ENCODE results near the gene ST3GAL2. TPM values are rescaled to one million over a fixed set of nuclear protein-coding genes. Genes with fewer than 3 reads are reported as not detected.
A peak's percentile ranks its signal among the peaks of the same experiment; 100 is the strongest.

ST3GAL2 gene
- total and polyA plus RNA-seq, 9 of the 15 experiments (the other 6 are each of a cell fraction or from before 2014, with no cell fraction given), result 1.5 to 108 (median 34.3) TPM

DNA sequence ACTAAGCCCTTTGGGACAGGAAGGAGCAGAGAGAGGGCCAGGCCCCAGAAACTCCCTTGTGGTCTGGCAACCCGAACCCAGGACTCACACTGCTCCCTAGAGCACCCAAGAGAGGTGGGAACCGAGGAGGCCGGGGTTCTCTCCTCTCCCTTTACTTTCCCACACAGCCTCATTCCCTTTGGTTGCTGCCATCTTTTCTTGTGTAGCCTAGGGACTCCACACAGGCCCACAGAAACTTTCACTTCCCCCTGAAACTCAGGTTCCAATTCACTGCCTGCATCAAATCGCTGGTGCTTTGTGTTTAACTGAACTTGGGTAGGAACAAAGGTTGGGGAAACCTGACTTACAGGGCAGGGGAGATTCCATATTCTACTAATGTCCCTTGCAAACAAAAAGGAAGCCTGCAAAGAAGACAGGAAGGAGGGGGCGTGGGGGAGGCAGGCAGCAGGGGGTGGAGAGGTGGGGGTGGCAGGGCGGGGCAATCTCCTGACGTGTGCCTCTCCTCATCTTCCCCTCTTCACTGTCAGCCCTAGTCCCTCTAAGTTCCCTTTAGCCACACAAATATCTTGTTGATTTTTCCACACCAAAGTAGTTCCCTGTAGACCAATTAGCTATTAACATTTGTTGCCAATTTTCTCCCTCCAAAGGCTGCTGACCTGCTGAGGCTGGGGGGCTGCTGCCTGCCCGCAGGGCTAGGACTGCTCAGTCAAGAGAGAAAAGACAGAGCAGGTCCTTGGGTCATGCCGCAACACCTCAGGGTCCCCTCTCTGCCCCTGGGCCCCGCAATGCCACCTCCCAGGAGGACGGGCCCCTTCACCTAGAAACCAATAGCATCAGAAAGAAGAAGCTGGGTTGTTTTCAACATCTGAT, 8.0 kb downstream of the ST3GAL2 start:
- H3K79me2 ChIP-seq (ENCODE audit: control insufficient read depth, insufficient read depth, low read length), result peaks cover 92% of the 10 kb centered on the region
- 3% methylated on average over 11 of the region's 11 CpGs for WGBS (ENCODE audit: insufficient coverage, low coverage, missing lambda C conversion rate)
- in situ Hi-C loops (cut with MboI), result no loop called here
- ChIA-PET POLR2A (interaction anchor here (0.6 to 3.5 kb wide), 3 partner anchors 9 to 1513 kb away, joined by 3 to 14 read pairs (median 4); no protein-coding TSS in a partner anchor), CTCF (ENCODE audit: low intra/inter-chr PET ratio) (no interaction called here)
- peak overlapping the region; percentile 98 for H3K27ac ChIP-seq (ENCODE audit: extremely low read depth, low read depth, low read length)
- intact Hi-C loops (cut with micrococcal nuclease), result no loop called here
- ATAC-seq (peak; percentile 44), DNase-seq (ENCODE audit: extremely low read depth in 1 of 4, low spot score in 3 of 4) (peak; percentile 72 to 87 (median 80)), FAIRE-seq (peak; percentile 48)
- H3K27me3 ChIP-seq (ENCODE audit: control insufficient read depth in 2 of 2, insufficient read depth in 2 of 2, low read length in 2 of 2), result no peaks in the 10 kb centered on the region
- H3K4me3 ChIP-seq, result peak overlapping the region; percentile 22
- peaks cover 54% of the 10 kb centered on the region for H3K36me3 ChIP-seq (ENCODE audit: control insufficient read depth, insufficient read depth, low read length)
- peak overlapping the region; percentile 81 for H3K4me2 ChIP-seq (ENCODE audit: insufficient read depth, low read length)
- H3K9ac ChIP-seq (ENCODE audit: insufficient read depth in 1 of 2, low read depth in 2 of 2, low read length in 2 of 2), result peak overlapping the region; percentile 84 to 91
- no peaks in the 10 kb centered on the region for H3K9me1 ChIP-seq (ENCODE audit: control insufficient read depth, insufficient read depth, low read length)
- no TSS peak for BruUV-seq (replicated peaks)
- 0 out of 2 replicates have a peak, but pooled peaks cover 3% of the 10 kb centered on the region for H4K20me1 ChIP-seq (replicated peaks; ENCODE audit: control insufficient read depth, insufficient read depth, low read length)
- peak overlapping the region; percentile 60 for H2AFZ ChIP-seq (ENCODE audit: low read depth, low read length)
- no peaks in the 10 kb centered on the region for H3K9me3 ChIP-seq (replicated peaks; ENCODE audit: control insufficient read depth, insufficient read depth, low read depth, low read length)
- peaks cover 71 to 75% of the 10 kb centered on the region in 2 experiments for H3K4me1 ChIP-seq (replicated peaks in 1 of 2; ENCODE audit: control insufficient read depth in 2 of 2, insufficient read depth in 2 of 2, low read length in 2 of 2)
- TF ChIP-seq, protein P1, sequence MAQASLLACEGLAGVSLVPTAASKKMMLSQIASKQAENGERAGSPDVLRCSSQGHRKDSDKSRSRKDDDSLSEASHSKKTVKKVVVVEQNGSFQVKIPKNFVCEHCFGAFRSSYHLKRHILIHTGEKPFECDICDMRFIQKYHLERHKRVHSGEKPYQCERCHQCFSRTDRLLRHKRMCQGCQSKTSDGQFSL (CRISPR knock-in tag; IDR thresholded peaks at IDR 0.05), result 0 out of 2 replicates have a peak, but pooled peaks have one; percentile 16
- TF ChIP-seq, protein P1 (tag; IDR thresholded peaks at IDR 0.05), result peak in 1 of 2 experiments; percentile 72; a peak in 1 of 4 replicates
- TF ChIP-seq DNMT1 (IDR thresholded peaks at IDR 0.05) (no peak), JUND (IDR thresholded peaks at IDR 0.05; ENCODE audit: borderline replicate concordance, low read depth, low read length) (0 out of 2 replicates have a peak, but pooled peaks have one; percentile 25), JUND (tag; IDR thresholded peaks at IDR 0.05; ENCODE audit: borderline replicate concordance, low read depth, low read length) (no peak), ZNF174 (CRISPR knock-in tag; IDR thresholded peaks at IDR 0.05) (0 out of 2 replicates have a peak, but pooled peaks have one; percentile 75)
- TF ChIP-seq, protein P2, sequence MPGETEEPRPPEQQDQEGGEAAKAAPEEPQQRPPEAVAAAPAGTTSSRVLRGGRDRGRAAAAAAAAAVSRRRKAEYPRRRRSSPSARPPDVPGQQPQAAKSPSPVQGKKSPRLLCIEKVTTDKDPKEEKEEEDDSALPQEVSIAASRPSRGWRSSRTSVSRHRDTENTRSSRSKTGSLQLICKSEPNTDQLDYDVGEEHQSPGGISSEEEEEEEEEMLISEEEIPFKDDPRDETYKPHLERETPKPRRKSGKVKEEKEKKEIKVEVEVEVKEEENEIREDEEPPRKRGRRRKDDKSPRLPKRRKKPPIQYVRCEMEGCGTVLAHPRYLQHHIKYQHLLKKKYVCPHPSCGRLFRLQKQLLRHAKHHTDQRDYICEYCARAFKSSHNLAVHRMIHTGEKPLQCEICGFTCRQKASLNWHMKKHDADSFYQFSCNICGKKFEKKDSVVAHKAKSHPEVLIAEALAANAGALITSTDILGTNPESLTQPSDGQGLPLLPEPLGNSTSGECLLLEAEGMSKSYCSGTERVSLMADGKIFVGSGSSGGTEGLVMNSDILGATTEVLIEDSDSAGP (CRISPR knock-in tag; IDR thresholded peaks at IDR 0.05), result no peak
- TF ChIP-seq, protein P3, sequence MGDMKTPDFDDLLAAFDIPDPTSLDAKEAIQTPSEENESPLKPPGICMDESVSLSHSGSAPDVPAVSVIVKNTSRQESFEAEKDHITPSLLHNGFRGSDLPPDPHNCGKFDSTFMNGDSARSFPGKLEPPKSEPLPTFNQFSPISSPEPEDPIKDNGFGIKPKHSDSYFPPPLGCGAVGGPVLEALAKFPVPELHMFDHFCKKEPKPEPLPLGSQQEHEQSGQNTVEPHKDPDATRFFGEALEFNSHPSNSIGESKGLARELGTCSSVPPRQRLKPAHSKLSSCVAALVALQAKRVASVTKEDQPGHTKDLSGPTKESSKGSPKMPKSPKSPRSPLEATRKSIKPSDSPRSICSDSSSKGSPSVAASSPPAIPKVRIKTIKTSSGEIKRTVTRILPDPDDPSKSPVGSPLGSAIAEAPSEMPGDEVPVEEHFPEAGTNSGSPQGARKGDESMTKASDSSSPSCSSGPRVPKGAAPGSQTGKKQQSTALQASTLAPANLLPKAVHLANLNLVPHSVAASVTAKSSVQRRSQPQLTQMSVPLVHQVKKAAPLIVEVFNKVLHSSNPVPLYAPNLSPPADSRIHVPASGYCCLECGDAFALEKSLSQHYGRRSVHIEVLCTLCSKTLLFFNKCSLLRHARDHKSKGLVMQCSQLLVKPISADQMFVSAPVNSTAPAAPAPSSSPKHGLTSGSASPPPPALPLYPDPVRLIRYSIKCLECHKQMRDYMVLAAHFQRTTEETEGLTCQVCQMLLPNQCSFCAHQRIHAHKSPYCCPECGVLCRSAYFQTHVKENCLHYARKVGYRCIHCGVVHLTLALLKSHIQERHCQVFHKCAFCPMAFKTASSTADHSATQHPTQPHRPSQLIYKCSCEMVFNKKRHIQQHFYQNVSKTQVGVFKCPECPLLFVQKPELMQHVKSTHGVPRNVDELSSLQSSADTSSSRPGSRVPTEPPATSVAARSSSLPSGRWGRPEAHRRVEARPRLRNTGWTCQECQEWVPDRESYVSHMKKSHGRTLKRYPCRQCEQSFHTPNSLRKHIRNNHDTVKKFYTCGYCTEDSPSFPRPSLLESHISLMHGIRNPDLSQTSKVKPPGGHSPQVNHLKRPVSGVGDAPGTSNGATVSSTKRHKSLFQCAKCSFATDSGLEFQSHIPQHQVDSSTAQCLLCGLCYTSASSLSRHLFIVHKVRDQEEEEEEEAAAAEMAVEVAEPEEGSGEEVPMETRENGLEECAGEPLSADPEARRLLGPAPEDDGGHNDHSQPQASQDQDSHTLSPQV (IDR thresholded peaks at IDR 0.05), result peak; percentile 94

All from K562 (cell line).